ENCODE measurements around the gene SLC10A1. TPM values are rescaled to one million over a fixed set of nuclear protein-coding genes. Genes with fewer than 3 reads are reported as not detected.

Gene SLC10A1
- total and polyA plus RNA-seq, 4 donors: 1.1 to 77.3 (median 60.3) TPM

DNA sequence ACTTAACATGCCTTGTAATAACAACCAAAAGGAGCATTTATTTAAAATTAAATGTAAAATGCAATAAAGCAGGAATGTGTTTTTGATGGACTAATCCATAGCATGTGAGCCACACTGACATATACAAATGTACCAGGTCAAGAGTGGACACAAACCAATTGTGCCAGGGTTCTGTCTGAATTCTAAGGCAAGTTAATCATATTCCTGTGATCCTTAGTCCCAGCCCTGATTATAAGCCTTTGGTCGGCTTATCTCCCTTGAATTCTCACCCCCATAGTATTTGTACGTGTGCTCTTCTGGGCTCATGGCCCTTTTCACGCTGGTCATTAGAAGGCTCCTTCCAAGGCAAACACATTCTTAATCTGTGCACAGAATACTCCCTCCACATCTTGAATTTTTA, 40.7 kb downstream of the SLC10A1 start (continued):
- TF ChIP-seq, protein P1, sequence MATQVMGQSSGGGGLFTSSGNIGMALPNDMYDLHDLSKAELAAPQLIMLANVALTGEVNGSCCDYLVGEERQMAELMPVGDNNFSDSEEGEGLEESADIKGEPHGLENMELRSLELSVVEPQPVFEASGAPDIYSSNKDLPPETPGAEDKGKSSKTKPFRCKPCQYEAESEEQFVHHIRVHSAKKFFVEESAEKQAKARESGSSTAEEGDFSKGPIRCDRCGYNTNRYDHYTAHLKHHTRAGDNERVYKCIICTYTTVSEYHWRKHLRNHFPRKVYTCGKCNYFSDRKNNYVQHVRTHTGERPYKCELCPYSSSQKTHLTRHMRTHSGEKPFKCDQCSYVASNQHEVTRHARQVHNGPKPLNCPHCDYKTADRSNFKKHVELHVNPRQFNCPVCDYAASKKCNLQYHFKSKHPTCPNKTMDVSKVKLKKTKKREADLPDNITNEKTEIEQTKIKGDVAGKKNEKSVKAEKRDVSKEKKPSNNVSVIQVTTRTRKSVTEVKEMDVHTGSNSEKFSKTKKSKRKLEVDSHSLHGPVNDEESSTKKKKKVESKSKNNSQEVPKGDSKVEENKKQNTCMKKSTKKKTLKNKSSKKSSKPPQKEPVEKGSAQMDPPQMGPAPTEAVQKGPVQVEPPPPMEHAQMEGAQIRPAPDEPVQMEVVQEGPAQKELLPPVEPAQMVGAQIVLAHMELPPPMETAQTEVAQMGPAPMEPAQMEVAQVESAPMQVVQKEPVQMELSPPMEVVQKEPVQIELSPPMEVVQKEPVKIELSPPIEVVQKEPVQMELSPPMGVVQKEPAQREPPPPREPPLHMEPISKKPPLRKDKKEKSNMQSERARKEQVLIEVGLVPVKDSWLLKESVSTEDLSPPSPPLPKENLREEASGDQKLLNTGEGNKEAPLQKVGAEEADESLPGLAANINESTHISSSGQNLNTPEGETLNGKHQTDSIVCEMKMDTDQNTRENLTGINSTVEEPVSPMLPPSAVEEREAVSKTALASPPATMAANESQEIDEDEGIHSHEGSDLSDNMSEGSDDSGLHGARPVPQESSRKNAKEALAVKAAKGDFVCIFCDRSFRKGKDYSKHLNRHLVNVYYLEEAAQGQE (IDR thresholded peaks at IDR 0.05): no peak
- no peak for TF ChIP-seq JUND (IDR thresholded peaks at IDR 0.05)
- TF ChIP-seq RAD21 (IDR thresholded peaks at IDR 0.05): no peak
- TF ChIP-seq, protein P2, sequence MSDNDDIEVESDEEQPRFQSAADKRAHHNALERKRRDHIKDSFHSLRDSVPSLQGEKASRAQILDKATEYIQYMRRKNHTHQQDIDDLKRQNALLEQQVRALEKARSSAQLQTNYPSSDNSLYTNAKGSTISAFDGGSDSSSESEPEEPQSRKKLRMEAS (IDR thresholded peaks at IDR 0.05): no peak
- TF ChIP-seq TAF1 (conservative IDR thresholded peaks at IDR 0.05): no peak
- TF ChIP-seq RXRA (IDR thresholded peaks at IDR 0.05): no peak
- no peak for TF ChIP-seq FOXA2 (IDR thresholded peaks at IDR 0.05)

DNA sequence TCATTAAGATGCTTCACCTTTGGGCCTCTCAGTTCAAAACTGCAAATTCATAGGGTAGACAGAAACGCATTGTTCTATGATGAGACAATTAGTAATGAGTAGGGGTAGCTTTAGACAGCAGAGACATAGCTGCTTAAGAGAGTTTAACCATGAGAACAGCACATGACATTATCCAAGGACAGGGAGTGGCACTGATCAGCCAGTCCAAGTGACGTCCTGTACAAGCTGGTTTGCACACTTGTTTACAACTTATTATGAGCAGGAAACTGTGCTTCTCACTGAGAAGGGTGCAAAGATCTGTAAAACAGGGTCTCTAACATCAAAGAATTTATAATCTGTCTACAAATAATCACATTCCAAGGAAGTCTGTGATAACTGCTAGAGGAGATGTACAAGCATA, 41.3 kb downstream of the SLC10A1 start:
- H3K27me3 ChIP-seq (ENCODE audit: control insufficient read depth in 4 of 4, insufficient read depth in 4 of 4, low read length in 3 of 4): no peaks in the 10 kb centered on the region
- DNase-seq (ENCODE audit: low spot score): no peak
- no peaks in the 10 kb centered on the region for H3K9me3 ChIP-seq (ENCODE audit: control insufficient read depth in 4 of 4, low read length in 3 of 4)
- no peak overlapping the region for H3K27ac ChIP-seq (ENCODE audit: low read depth in 1 of 2, low read length in 2 of 2)
- no peaks in the 10 kb centered on the region for H3K4me1 ChIP-seq (ENCODE audit: control insufficient read depth in 4 of 4, insufficient read depth in 4 of 4, low read length in 3 of 4)
- TF ChIP-seq GABPA (IDR thresholded peaks at IDR 0.05 in 1 of 2, conservative IDR thresholded peaks at IDR 0.05 in 1 of 2): no peak
- no peak for TF ChIP-seq HNF4A (conservative IDR thresholded peaks at IDR 0.05)
- TF ChIP-seq SP1 (IDR thresholded peaks at IDR 0.05): no peak
- TF ChIP-seq NR2F2 (IDR thresholded peaks at IDR 0.05): no peak
- TF ChIP-seq RXRA (IDR thresholded peaks at IDR 0.05): no peak
- no peak for TF ChIP-seq FOXA1 (IDR thresholded peaks at IDR 0.05)
- TF ChIP-seq, protein P1 (IDR thresholded peaks at IDR 0.05): no peak
- TF ChIP-seq RAD21 (IDR thresholded peaks at IDR 0.05): no peak
- TF ChIP-seq, protein P2 (IDR thresholded peaks at IDR 0.05): no peak
- TF ChIP-seq HNF4G (IDR thresholded peaks at IDR 0.05): no peak
- TF ChIP-seq, protein P3, sequence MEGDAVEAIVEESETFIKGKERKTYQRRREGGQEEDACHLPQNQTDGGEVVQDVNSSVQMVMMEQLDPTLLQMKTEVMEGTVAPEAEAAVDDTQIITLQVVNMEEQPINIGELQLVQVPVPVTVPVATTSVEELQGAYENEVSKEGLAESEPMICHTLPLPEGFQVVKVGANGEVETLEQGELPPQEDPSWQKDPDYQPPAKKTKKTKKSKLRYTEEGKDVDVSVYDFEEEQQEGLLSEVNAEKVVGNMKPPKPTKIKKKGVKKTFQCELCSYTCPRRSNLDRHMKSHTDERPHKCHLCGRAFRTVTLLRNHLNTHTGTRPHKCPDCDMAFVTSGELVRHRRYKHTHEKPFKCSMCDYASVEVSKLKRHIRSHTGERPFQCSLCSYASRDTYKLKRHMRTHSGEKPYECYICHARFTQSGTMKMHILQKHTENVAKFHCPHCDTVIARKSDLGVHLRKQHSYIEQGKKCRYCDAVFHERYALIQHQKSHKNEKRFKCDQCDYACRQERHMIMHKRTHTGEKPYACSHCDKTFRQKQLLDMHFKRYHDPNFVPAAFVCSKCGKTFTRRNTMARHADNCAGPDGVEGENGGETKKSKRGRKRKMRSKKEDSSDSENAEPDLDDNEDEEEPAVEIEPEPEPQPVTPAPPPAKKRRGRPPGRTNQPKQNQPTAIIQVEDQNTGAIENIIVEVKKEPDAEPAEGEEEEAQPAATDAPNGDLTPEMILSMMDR (IDR thresholded peaks at IDR 0.05; ENCODE audit: low read depth, low read length, missing input control): no peak
- TF ChIP-seq TAF1 (conservative IDR thresholded peaks at IDR 0.05): no peak
- no peak for TF ChIP-seq FOXA2 (IDR thresholded peaks at IDR 0.05)
- no peak for TF ChIP-seq YY1 (IDR thresholded peaks at IDR 0.05)
- TF ChIP-seq EGR1 (IDR thresholded peaks at IDR 0.05; ENCODE audit: low read depth in 2 of 2): no peak
- TF ChIP-seq JUND (IDR thresholded peaks at IDR 0.05): no peak
- no peak overlapping the region for H3K4me3 ChIP-seq (ENCODE audit: low read depth in 1 of 3, low read length in 3 of 3)
- no peaks in the 10 kb centered on the region for H3K36me3 ChIP-seq (ENCODE audit: control insufficient read depth in 4 of 4, insufficient read depth in 3 of 4, low read depth in 1 of 4, low read length in 3 of 4)
- no peak overlapping the region for H3K9ac ChIP-seq (ENCODE audit: low read depth in 1 of 2, low read length in 2 of 2)
- 56% methylated on average over 2 of the region's 2 CpGs for WGBS
